Esophagus muscularis mucosa (tissue), 4 donors: ENCODE results near the gene TFRC. TPM values are rescaled to one million over a fixed set of nuclear protein-coding genes. Genes with fewer than 3 reads are reported as not detected.
"Not testable (repeated sequence)": the region's sequence is repeated elsewhere in the genome, so short reads cannot be mapped to it uniquely, and the experiment has no call there.

ENCODE experiments used
- DNase-seq: peaks from one replicate; pipeline ENCODE4 v3.0.0-alpha.2; 2017; ENCODE audit errors: extremely low spot score
- H3K27ac ChIP-seq, 4 donors: fragments of 200-600 bp; sonication (generic); replicated peaks in 1 of 4; 1 replicate in 3 of 4; 2 replicates in 1 of 4; pipeline ENCODE4 v1.5.1; 2016 to 2019; ENCODE audit warnings: mild to moderate bottlenecking in 1 of 4
- H3K27me3 ChIP-seq, 4 donors: fragments of 200-600 bp; sonication (generic); one replicate each; pipeline versions ENCODE4 v1.5.1 to v1.6.0; 2016 to 2019
- H3K36me3 ChIP-seq, 4 donors: fragments of 200-600 bp; sonication (generic); one replicate each; pipeline ENCODE4 v1.5.1; 2016 to 2019
- H3K4me1 ChIP-seq, 4 donors: fragments of 200-600 bp; sonication (generic); one replicate each; pipeline ENCODE4 v1.5.1; 2016 to 2019
- H3K4me3 ChIP-seq, 4 donors: fragments of 200-600 bp; sonication (generic); 1 replicate in 2 of 4; 2 replicates in 2 of 4; pipeline ENCODE4 v1.5.1; 2016 to 2019; ENCODE audit warnings: mild to moderate bottlenecking in 4 of 4, moderate library complexity in 1 of 4
- H3K9me3 ChIP-seq, 4 donors: fragments of 200-600 bp; sonication (generic); 1 replicate in 3 of 4; 2 replicates in 1 of 4; pipeline ENCODE4 v1.5.1; 2016 to 2019
- CTCF ChIP-seq, 3 experiments: fragments of 200-600 bp in 2 of 3; fragments of 450-650 bp in 1 of 3; sonication (generic) in 2 of 3; IDR thresholded peaks; one replicate each; pipeline ENCODE4 v1.5.1; 2017 to 2019; ENCODE audit warnings: antibody characterized with exemption in 3 of 3, mild to moderate bottlenecking in 2 of 3, moderate library complexity in 1 of 3
- EP300 ChIP-seq: sonication (generic); formaldehyde crosslinking; IDR thresholded peaks from one replicate; pipeline ENCODE4 v1.6.1; 2017; ENCODE audit warnings: antibody characterized with exemption
- POLR2A ChIP-seq: fragments of 450-650 bp; IDR thresholded peaks from one replicate; pipeline ENCODE4 v1.6.1; 2017; ENCODE audit warnings: antibody characterized with exemption, moderate library complexity, mild to moderate bottlenecking, low read depth
- POLR2AphosphoS5 ChIP-seq, 2 donors: sonication (generic); formaldehyde crosslinking; IDR thresholded peaks; one replicate each; pipeline ENCODE4 v1.6.1; 2017; ENCODE audit warnings: antibody characterized with exemption in 2 of 2
- WGBS: methylation state at CpG from one replicate; pipeline ENCODE4 v1.1.5; 2018; 5-methylcytosine and 5-hydroxymethylcytosine counted together
- intact Hi-C: fragments of 100-400 bp; cut with DNase I; formaldehyde crosslinking; loops from one replicate; pipeline ENCODE4 v1.15.1; 2023
- total RNA-seq, 4 donors: library from RNA; depleted of rRNA; stranded (reverse); fragments of >200 nt; gene quantifications; one replicate each; pipeline versions ENCODE4 v1.1.0 to v1.2.1, GENCODE V29; 2016

TFRC gene
- total RNA-seq, 4 donors from 2014 or later: 47.5 to 81.3 (median 57.7) TPM

DNA sequence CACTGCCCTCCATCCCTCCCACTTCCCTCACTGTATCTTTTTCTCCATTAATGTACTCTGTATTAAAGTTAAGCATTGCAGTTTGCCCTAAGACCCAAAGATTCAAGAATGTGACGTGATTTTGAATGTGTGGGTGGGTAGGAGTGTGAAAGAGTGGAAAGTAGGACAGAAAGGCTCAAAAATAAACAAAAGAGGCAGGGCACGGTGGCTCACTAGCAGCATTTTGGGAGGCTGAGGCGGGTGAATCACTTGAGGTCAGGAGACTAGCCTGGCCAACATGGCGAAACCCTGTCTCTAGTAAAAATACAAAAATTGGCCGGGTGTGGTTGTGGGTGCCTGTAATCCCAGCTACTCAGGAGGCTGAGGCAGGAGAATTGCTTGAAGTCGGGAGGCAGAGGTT, 18.4 kb downstream of the TFRC start:
- H3K36me3 ChIP-seq: peaks cover 89 to 100% (median 97%) of the 10 kb centered on the region in 4 donors
- no peaks in the 10 kb centered on the region for H3K27me3 ChIP-seq
- intact Hi-C loops: no loop called here
- no peaks in the 10 kb centered on the region for H3K4me1 ChIP-seq
- TF ChIP-seq POLR2A: no peak
- TF ChIP-seq POLR2AphosphoS5 (IDR thresholded peaks at IDR 0.05): no peak
- TF ChIP-seq EP300: no peak
- no peak for TF ChIP-seq CTCF (IDR thresholded peaks at IDR 0.05)
- no peaks in the 10 kb centered on the region for H3K9me3 ChIP-seq
- no peak for DNase-seq
- H3K4me3 ChIP-seq: no peak overlapping the region
- WGBS: 79% methylated on average over 6 of the region's 6 CpGs
- H3K27ac ChIP-seq: no peak overlapping the region

DNA sequence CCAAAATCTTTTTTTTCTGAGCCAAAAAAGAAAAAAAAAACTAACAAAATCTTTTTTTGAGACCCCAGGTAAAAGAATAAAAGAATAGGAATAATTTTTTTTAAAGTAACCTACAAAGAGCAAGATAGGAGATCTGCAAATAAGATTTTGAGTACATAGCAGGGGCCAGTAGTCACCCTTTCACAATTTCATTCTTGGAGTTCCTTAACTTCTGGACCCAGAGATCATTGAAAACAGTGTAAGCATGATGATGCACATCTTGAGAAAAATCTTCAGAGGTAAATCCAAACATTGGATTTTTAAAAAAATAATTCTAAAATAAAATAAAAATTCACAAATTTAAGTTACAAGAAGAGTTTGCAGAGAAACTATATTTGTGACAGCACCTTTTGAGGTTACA, 18.8 kb downstream of the TFRC start:
- no peak overlapping the region for H3K27ac ChIP-seq
- TF ChIP-seq POLR2A: no peak
- TF ChIP-seq POLR2AphosphoS5 (IDR thresholded peaks at IDR 0.05): no peak
- no peak for TF ChIP-seq CTCF (IDR thresholded peaks at IDR 0.05)
- TF ChIP-seq EP300: no peak
- no peak overlapping the region for H3K4me3 ChIP-seq
- H3K27me3 ChIP-seq: no peaks in the 10 kb centered on the region
- intact Hi-C loops: no loop called here
- peaks cover 89 to 100% (median 97%) of the 10 kb centered on the region in 4 donors for H3K36me3 ChIP-seq
- no peak for DNase-seq
- no peaks in the 10 kb centered on the region for H3K4me1 ChIP-seq
- no peaks in the 10 kb centered on the region for H3K9me3 ChIP-seq

DNA sequence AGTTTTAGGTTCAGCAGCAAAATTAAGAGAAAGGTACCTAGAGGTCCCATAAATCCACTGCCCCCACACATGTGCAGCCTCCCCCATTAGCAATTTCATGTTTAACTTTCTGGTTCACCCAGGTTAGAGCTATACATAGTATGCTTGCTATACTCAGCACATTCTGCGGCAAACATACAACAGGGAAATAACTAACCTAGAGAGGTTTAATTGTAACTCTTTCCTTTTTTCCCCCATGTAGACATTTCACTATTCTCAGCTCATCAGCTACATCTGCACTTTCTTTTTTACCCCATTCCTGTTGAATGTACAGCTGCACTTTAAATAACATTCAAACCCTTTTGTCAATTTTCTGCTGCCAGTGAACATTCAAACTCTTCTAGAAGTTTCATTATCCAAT, 21.1 kb downstream of the TFRC start:
- TF ChIP-seq EP300 (no peak), POLR2AphosphoS5 (IDR thresholded peaks at IDR 0.05) (no peak), POLR2A (no peak), CTCF (IDR thresholded peaks at IDR 0.05) (no peak)
- H3K4me3 ChIP-seq: no peak overlapping the region

DNA sequence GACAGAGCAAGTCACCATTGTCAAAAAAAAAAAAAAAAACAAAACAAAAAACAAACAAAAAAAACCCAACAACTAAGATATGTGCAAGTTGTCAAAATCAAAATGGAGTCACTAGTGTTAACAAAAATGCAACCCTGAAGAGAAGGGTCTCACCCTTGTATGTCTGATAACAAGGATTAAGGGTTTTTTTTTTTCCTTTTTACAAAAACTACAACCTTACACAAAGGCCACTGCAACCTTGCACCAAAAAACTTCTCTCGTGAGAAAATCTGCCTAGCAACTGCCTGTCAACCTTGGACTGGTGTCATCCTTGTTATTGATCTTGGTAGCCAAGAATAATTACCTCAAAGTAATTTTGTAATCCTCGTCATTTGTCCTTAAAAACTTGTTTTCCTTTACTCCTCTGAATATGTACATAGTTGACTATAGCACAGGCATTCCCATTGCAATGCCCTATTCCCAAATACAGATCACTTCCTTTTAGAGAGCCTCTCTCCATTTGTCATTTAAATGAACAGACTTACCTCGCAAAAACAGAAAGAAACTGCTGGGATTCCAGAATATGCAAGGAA, 24.0 kb downstream of the TFRC start:
- intact Hi-C loops: no loop called here
- H3K9me3 ChIP-seq: no peaks in the 10 kb centered on the region
- no peak for DNase-seq
- no peak overlapping the region for H3K4me3 ChIP-seq
- WGBS: 91% methylated on average over 3 of the region's 3 CpGs
- H3K27me3 ChIP-seq: no peaks in the 10 kb centered on the region
- H3K36me3 ChIP-seq: peaks cover 89 to 100% (median 98%) of the 10 kb centered on the region in 4 donors
- no peak overlapping the region for H3K27ac ChIP-seq
- H3K4me1 ChIP-seq: no peaks in the 10 kb centered on the region
- TF ChIP-seq POLR2A (no peak), CTCF (IDR thresholded peaks at IDR 0.05) (no peak)

More for the DNA sequence above, 21.1 kb downstream of the TFRC start:
- Histone ChIP-seq H3K27me3 (no peaks in the 10 kb centered on the region), H3K27ac (no peak overlapping the region), H3K4me1 (no peaks in the 10 kb centered on the region), H3K9me3 (no peaks in the 10 kb centered on the region), H3K36me3 (peaks cover 89 to 100% (median 97%) of the 10 kb centered on the region in 4 donors)
- 100% methylated on average over 1 of the region's 1 CpG for WGBS
- no peak for DNase-seq
- intact Hi-C loops: no loop called here

- H3K27ac ChIP-seq, intact Hi-C loops, H3K9me3 ChIP-seq, DNase-seq, H3K27me3 ChIP-seq, H3K4me3 ChIP-seq, H3K4me1 ChIP-seq: not testable (repeated sequence)
- H3K36me3 ChIP-seq: peaks cover 87 to 100% (median 98%) of the 10 kb centered on the region in 4 donors
- WGBS: 91% methylated on average over 6 of the region's 6 CpGs
Observed at GRCh38 chr3:196056371-196056770, 25.5 kb downstream of the TFRC start.
